Mesothelial cell of epicardium (in vitro differentiated cells): ENCODE measurements around the gene FEN1. TPM values are rescaled to one million over a fixed set of nuclear protein-coding genes. Genes with fewer than 3 reads are reported as not detected.

ENCODE experiments used
- DNase-seq, 2 experiments: peaks; one replicate each; pipeline ENCODE4 v3.0.0; 2021; ENCODE audit warnings: low spot score in 2 of 2; ENCODE audit not compliant: unreplicated experiment in 2 of 2
- H3K27ac Mint-ChIP-seq: 2 replicates; pipeline ENCODE4 v1.8.0; 2021; ENCODE audit warnings: mixed read lengths
- H3K27me3 Mint-ChIP-seq: 2 replicates; pipeline ENCODE4 v1.8.0; 2021; ENCODE audit warnings: low read depth, mixed read lengths
- H3K36me3 Mint-ChIP-seq: 2 replicates; pipeline ENCODE4 v1.8.0; 2021; ENCODE audit warnings: mixed read lengths
- H3K4me1 Mint-ChIP-seq: 2 replicates; pipeline ENCODE4 v1.8.0; 2021; ENCODE audit warnings: mixed read lengths
- H3K4me3 Mint-ChIP-seq: 2 replicates; pipeline ENCODE4 v1.8.0; 2021; ENCODE audit warnings: mild to moderate bottlenecking, moderate library complexity, mixed read lengths
- H3K9me3 Mint-ChIP-seq: 2 replicates; pipeline ENCODE4 v1.8.0; 2021; ENCODE audit warnings: mixed read lengths
- CTCF ChIP-seq: fragments of 200-600 bp; sonication (generic); IDR thresholded peaks from one replicate; pipeline ENCODE4 v1.5.0; 2021; ENCODE audit warnings: antibody characterized with exemption; ENCODE audit not compliant: unreplicated experiment
- total RNA-seq: library from RNA; stranded (reverse); gene quantifications from 3 replicates; pipeline ENCODE4 v1.2.1, GENCODE V29; 2021

Gene FEN1
- total RNA-seq, 1 donor from 2014 or later: 20.3 TPM

- DNase-seq: no peak
- no peaks in the 10 kb centered on the region for H3K36me3 Mint-ChIP-seq
- no peaks in the 10 kb centered on the region for H3K27me3 Mint-ChIP-seq
- no peak for TF ChIP-seq CTCF
- peak overlapping the region; percentile 70 for H3K4me3 Mint-ChIP-seq
- no peaks in the 10 kb centered on the region for H3K9me3 Mint-ChIP-seq
- peak overlapping the region; percentile 65 for H3K27ac Mint-ChIP-seq
- peaks cover 53% of the 10 kb centered on the region for H3K4me1 Mint-ChIP-seq
Observed at GRCh38 chr11:61751384-61751783, 41.3 kb upstream of the FEN1 start.

- H3K4me1 Mint-ChIP-seq: peaks cover 62% of the 10 kb centered on the region
- no peaks in the 10 kb centered on the region for H3K9me3 Mint-ChIP-seq
- peak; percentile 70 to 79 for DNase-seq
- no peaks in the 10 kb centered on the region for H3K36me3 Mint-ChIP-seq
- peak within 1 kb of the TSS; percentile 84 for H3K4me3 Mint-ChIP-seq
- TF ChIP-seq CTCF: no peak
- no peaks in the 10 kb centered on the region for H3K27me3 Mint-ChIP-seq
- H3K27ac Mint-ChIP-seq: peak within 1 kb of the TSS; percentile 98
Observed at GRCh38 chr11:61752117-61752924, 40.4 kb upstream of the FEN1 start, which contains the start of gene MYRF. MYRF (plus strand) TSS chr11:61752636; CDS start chr11:61752745, 109 bp downstream.

GRCh38 chr11:61752925-61753521 lies 39.7 kb upstream of the FEN1 start:
- Mint-ChIP-seq H3K4me1 (peaks cover 65% of the 10 kb centered on the region), H3K36me3 (no peaks in the 10 kb centered on the region), H3K27me3 (no peaks in the 10 kb centered on the region), H3K9me3 (no peaks in the 10 kb centered on the region), H3K4me3 (peak overlapping the region; percentile 84), H3K27ac (peak overlapping the region; percentile 98)
- no peak for DNase-seq
- TF ChIP-seq CTCF: no peak

DNA sequence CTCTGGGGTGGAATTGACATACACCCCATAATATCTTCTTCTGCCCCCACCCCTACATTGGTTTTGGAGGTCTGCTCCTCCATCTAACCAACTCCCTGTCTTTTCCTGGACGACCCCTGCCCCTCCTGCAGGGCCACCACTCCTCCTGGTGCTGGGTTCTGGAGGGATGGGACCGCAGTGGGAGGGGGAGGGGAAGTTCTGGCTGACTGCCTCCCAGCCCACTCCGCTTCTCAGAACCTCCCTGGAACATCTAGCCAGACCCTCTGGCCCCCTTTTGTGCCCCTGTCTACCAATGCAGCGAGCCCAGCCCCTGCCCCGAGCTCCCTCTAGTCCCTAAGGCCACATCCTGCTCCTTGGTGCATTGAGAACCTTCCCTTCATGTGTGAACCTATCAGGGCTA lies 39.0 kb upstream of the FEN1 start:
- no peaks in the 10 kb centered on the region for H3K27me3 Mint-ChIP-seq
- peak overlapping the region; percentile 98 for H3K27ac Mint-ChIP-seq
- peaks cover 69% of the 10 kb centered on the region for H3K4me1 Mint-ChIP-seq
- no peaks in the 10 kb centered on the region for H3K36me3 Mint-ChIP-seq
- TF ChIP-seq CTCF: no peak
- no peaks in the 10 kb centered on the region for H3K9me3 Mint-ChIP-seq
- peak overlapping the region; percentile 84 for H3K4me3 Mint-ChIP-seq
- DNase-seq: no peak

DNA sequence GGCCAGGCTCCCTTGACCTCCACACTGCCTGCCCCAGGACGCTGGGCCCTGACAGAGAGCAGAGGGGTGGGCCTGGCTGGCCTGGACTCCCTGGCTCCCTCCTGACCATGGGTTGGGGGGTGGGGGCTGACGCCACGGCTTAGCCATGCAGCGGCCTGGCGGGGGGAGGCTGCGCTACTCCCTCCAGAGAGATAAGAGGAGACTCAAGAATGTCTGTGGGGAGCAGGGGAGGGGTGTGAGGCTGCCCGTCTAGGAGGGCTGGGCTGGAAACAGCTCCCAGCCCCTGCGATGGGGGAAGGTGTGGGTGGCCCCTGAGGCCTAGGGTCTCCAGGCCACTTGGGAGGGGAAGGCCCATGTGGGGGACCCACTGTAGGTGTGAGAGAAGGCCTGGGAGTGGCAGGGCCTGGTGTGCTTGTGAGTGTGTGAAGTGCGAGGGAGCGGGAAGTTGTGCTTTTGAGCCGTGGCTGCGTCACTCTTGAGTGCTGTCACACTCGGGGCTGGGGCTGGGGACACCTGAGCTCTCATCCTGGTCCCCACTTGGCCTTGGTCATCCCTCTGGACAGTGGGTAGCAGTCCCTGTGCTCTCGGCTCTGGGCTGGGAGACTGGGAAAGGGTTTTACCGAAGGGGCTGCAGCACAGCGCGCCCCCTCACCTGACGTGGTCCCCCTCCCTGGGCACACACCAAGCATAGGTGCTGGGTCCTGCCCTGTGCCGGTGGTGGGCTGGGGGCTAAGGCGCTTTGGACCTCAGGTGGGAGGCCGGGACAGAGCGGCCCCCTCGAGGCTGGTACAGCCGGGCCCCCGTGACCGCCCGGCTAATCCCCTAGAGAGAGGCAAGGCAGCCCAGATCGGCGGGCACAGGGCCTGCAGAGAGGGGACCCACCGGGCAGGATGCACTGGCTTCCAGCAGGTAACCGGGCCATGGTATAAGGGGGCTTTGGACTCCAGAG lies 37.9 kb upstream of the FEN1 start:
- no peaks in the 10 kb centered on the region for H3K9me3 Mint-ChIP-seq
- H3K4me1 Mint-ChIP-seq: peaks cover 70% of the 10 kb centered on the region
- peak overlapping the region; percentile 98 for H3K27ac Mint-ChIP-seq
- peak overlapping the region; percentile 84 for H3K4me3 Mint-ChIP-seq
- no peaks in the 10 kb centered on the region for H3K27me3 Mint-ChIP-seq
- no peak for TF ChIP-seq CTCF
- peak; percentile 61 to 78 for DNase-seq
- no peaks in the 10 kb centered on the region for H3K36me3 Mint-ChIP-seq
